NAMALWA (cell line): ENCODE measurements around the gene CD37.
A peak's percentile ranks its signal among the peaks of the same experiment; 100 is the strongest.
"Not testable (repeated sequence)": the region's sequence is repeated elsewhere in the genome, so short reads cannot be mapped to it uniquely, and the experiment has no call there.

Experiments used
- DNase-seq: peaks from one replicate; pipeline ENCODE4 v3.0.0-alpha.2; 2015; ENCODE audit warnings: low spot score

The CD37 gene

GRCh38 chr19:49335071-49335783 lies at the start of gene CD37:
Gene CD37 (plus strand): TSS chr19:49335406. CDS start chr19:49335541, 135 bp downstream.
- peak; percentile 88 for DNase-seq

GRCh38 chr19:49287141-49287770 lies 48.0 kb upstream of the CD37 start:
- DNase-seq = no peak

- DNase-seq = not testable (repeated sequence)
Observed at GRCh38 chr19:49288205-49288604, 47.0 kb upstream of the CD37 start.

GRCh38 chr19:49289286-49289685 lies 45.9 kb upstream of the CD37 start:
- DNase-seq = not testable (repeated sequence)

- no peak for DNase-seq
Observed at GRCh38 chr19:49290517-49290916, 44.7 kb upstream of the CD37 start.

GRCh38 chr19:49294401-49294800 lies 40.8 kb upstream of the CD37 start:
- no peak for DNase-seq

GRCh38 chr19:49295208-49295880 lies 39.9 kb upstream of the CD37 start:
- DNase-seq = no peak

- no peak for DNase-seq
Observed at GRCh38 chr19:49297403-49297802, 37.8 kb upstream of the CD37 start.

GRCh38 chr19:49298653-49299052 lies 36.6 kb upstream of the CD37 start:
- DNase-seq = not testable (repeated sequence)

GRCh38 chr19:49301165-49301865 lies 33.9 kb upstream of the CD37 start:
- DNase-seq = peak; percentile 85

GRCh38 chr19:49301866-49302252 lies 33.3 kb upstream of the CD37 start:
- no peak for DNase-seq

- DNase-seq = peak; percentile 31
Observed at GRCh38 chr19:49306734-49307133, 28.5 kb upstream of the CD37 start.

GRCh38 chr19:49309087-49309486 lies 26.1 kb upstream of the CD37 start:
- peak; percentile 20 for DNase-seq

GRCh38 chr19:49315111-49315510 lies 20.1 kb upstream of the CD37 start:
- no peak for DNase-seq

GRCh38 chr19:49316284-49316683 lies 18.9 kb upstream of the CD37 start:
- no peak for DNase-seq

GRCh38 chr19:49318296-49318695 lies 16.9 kb upstream of the CD37 start:
- no peak for DNase-seq

- no peak for DNase-seq
Observed at GRCh38 chr19:49324801-49325576, 10.2 kb upstream of the CD37 start, which contains the start of gene SLC6A16. Gene SLC6A16 (minus strand): TSS chr19:49325191. CDS start chr19:49311347, 13,844 bp downstream.

GRCh38 chr19:49325756-49326155 lies 9.4 kb upstream of the CD37 start:
- not testable (repeated sequence) for DNase-seq

- peak; percentile 87 for DNase-seq
Observed at GRCh38 chr19:49326165-49326704, 9.0 kb upstream of the CD37 start.

- DNase-seq = peak; percentile 90
Observed at GRCh38 chr19:49327878-49328544, 7.2 kb upstream of the CD37 start.

- no peak for DNase-seq
Observed at GRCh38 chr19:49328741-49329140, 6.5 kb upstream of the CD37 start.
